ENCODE measurements around the gene ADAMTS5.

Gene ADAMTS5

DNA sequence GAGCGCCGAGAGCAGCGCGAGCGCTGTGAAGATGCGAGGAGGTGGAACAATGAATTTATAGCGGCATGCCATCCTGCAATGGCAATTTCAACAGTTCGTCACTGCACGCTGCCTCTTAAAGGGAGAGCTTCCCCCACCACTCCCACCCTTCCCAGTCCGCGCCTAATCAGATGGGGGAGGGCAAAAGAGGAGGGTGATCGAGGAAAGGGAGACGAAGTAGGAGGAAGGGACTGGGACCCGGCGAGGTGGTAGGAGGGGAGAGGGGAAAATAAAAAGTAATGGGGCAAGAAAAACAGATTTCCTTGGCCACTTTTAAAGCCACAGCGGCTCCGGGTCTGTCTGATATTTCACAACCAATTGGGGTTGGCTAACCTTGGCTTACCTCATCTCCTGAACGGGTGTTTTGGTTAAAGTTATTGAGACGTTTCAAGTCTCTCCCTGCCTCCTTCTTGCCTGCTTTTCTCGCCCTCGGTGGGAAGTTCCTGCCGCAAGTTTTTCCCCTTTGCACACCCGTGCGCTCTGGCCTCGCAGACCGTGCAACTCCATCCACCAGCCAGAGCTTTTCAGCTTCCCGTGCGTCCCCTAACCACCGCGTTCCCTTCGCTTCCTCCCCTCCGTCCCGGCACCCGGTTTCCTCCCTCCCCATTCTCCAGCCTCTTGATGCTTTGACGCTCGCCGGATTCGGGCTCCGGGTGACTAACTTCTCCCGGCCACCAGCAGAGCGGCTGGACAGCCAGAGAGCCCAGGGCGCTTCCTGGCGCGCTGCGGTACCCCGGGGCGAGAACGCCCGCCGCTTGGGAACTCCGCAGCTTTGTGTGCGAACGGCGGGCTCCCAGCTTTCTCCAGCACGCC is at the start of gene ADAMTS5:
ADAMTS5 (minus strand) TSS at position 27 of the 852 bp plus-strand sequence. CDS start 697 bp downstream, outside the sequence.
- no peak for DNase-seq

DNA sequence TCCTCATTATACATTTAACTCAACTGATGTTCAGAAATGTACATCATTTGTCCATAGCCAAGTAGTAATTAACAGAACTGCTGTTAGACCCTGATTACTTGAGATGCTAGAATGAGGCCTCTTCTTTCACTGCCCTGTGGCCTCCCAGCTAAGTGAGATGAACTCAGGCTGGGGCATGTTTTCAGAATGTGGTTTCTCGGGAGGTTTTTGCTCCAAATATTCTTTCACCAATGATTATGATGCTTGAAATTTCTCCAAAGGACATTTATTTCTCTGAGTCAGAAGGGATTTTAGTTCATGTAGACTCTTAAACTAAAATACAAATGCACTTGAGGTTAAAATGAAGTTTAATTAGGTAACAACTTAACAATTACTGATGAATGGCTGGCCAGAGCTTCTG is 34.6 kb upstream of the ADAMTS5 start:
- DNase-seq = no peak

DNA sequence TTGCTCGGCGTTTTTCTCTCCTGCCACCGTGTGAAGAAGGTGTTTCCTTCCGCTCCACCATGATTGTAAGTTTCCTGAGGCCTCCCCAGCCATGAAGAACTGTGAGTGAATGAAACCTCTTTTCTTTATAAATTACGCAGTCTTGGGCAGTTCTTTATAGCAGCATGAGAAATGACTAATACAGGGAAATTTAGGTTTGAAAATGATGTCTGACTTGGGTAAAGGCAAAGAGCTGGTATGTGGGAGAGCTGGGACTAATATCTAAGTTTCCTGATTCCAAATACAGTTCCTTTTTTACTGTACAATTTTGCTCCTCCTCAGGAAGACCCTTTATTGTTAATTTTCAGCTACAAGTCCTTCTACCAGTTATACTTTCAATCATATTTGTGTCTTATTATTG is 16.7 kb upstream of the ADAMTS5 start:
- DNase-seq = no peak

DNA sequence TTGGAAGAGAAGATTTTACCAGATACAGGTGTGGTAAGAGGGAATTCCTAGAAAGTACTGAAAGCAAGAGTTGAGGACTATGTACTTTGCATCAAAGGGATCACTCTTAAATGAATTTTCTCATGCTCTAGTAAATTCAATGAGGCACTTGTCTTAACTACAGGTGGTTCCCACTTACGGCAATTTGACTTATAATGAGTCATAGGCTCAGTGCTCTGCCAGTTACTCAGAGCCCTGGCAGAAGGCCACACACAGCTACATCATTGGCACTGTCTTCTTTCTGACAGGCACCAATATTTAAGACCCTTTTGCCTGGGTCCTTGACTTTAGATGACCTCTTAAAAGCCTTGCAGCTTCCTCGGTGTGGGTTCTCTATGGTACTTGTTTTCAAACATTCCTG is 15.9 kb upstream of the ADAMTS5 start:
- no peak for DNase-seq

DNA sequence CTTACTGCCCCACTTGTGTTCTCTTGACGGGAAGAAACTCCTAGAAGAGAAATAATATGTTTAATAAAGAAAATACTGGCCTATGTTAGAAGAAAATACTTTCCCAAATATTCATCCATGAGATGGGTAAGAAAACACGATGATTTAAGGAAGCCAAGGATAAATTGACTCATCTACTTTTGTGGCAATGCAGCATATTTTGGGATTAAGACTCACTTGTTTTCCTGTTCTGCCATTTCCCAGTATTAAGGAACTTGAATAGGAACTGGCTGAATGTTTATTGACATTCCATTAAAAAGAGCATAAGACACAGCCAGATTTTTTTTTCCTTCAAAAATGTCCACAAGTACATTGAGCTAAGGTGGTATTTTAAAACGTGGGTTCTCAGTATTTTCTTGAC is 10.9 kb upstream of the ADAMTS5 start:
- no peak for DNase-seq

DNA sequence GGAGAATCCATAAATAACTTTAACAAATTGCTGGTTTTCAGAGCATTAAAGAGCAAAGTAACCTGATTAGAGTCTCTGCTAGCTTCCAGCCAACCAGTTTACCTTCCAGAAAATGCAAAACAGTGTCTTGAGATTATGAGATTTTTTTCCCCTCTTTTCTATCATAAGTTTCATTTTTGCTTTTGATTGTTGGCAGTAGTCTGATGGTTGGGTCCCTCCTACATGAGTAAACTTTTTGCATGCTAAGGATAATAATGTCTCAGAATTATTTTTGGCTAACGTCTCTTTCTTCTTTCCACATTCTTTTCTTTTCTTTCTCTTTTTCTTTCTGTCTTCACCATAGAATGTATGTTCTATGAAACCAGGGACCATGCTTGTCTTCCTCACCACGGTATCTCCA is 6.3 kb upstream of the ADAMTS5 start:
- no peak for DNase-seq

DNA sequence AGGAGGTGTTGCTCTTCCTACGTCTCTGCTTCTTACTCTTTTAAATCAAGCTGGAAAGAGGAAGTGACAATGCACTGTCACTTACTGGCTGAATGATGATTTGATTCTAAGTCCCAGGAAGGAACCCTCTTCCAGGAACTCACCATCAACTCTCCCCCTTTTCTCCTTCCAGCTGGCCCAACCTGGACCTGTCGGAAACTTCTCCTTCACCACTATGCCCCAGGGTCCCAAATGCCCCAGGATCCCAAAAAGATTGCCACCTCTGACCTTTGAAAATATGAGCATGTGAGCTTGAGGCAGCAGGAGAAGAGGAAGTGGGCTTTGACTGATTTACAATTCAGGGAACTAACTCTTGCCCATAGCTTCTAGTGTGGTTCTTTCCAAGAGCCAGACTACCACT is 5.3 kb upstream of the ADAMTS5 start:
- DNase-seq = no peak

DNA sequence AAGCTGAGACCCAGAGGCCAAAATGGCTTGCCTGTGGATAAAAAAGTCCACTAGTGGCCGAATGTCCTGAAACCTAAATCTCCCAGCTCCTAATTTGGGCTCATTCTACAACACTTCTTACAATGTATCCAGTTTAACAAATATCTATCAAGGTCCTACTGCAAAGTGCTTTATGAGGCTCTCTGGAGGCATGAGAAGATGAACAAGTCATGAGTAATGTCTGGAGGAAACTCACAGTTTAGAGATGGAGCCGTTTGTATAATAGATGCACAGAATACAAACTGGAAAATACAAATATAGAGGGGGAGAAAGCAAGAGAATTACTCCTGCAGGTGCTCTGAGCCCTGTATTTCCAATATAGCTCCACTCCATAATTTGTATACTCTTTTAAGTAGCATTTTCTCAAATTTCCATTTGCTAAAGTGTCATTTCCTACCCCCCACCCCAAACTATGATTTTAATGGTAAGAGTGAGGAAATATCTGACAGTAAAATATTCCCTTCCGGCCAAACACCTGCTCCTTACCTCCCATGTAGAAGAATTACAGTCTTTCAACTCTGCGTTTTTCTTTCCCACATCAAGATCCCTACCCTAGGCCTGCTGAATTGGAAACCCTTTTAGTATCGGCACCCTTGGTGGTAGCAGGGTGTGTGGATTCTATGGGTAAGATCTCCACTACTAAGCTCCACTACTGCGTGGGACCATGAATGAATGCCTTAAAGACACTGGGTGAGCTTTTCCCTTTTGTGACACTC is 3.3 kb upstream of the ADAMTS5 start:
- no peak for DNase-seq

DNA sequence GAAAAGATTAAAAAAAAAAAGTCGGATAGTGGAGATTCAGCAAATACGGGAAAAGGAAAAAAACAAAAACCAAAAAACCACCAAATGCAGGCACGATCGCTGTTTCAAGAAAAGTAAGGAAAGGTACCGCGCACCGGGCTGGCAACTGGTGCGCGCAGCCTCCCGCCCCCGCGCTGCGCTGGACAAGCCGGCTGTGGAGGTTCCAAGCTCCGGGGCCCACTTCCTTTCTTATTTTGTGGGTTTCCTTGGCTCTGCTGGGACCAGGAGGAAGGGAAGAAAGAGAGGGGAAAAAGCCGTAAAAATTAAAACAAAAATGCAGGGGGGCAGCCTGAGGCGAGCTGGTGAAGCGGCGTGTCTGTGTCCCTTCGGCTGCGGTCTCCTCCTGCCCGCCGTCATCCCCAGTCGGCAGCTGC is 233 bp downstream of the ADAMTS5 start:
- DNase-seq = no peak

DNA sequence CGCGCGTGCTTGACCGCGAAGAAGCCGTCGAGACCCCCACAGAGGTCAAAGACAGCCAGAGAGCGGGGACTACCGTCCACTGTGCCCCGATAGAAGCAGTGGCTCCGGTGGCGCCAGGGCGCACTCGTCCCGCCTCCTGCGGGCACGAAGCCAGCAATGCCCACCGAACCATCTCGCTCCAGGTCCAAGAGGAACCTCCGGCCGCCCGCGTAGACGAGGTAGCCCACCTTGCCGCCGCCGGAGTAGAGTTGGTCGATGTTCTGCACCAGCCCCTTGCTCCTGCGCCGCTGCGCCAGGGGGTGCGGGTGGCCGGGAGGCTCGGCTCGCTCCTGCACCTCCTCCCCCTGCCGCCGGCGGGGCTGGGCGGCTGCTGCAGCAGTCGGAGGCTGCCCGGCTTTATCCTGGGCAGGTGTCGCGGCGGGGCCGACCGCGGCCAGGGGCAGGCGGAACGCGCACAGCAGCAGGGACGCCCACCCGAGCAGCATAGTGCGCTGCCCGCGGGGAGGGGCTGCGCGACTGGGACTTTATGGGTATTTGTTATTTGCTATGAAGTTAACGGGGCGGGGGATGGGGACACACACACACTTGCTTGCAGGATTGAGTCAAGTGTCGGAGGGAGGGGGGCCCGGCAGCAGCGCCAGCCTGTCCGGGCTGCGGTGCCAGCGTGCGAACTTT is 844 bp downstream of the ADAMTS5 start:
- no peak for DNase-seq

DNA sequence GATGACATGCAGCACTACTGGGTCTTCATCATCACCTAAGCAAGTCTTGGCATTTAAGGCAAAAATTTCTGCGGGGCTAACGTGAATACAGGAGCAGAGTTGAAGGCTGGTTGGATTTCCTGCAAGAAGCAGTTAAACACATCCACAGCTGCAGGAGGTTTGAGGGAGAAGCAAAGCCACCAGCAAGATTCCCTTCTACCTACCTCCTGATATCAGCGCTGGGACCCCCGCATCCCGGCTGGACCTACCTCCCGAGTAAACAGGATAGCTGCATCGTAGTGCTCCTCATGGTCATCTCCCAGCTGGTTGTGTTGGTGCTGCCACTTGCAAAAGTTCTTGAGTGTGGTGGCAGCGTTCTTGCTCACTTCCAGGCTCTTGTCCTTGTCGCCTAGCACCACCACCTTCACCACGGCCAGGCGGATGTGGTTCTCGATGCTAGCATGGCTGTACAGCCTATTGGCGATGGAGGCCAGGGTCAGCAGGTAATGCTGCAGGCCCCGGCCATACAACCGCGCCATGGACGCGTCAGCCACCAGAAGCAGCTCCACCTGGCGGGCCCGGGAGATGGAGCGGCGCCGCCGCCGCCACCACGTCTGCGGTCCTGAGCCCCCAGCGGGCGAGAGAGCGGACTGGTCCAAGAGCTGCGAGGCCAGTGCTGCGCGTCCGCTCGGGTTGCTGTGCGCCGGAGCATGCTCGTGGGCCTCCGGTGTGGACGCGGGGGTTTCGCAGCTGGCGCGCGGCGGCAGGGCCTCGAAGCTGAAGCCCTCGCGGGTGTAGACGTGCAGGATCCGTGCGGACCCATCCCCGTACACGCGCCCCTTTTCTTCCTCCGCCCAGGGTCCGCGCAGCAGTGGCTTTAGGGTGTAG is 1.6 kb downstream of the ADAMTS5 start:
- DNase-seq = no peak

DNA sequence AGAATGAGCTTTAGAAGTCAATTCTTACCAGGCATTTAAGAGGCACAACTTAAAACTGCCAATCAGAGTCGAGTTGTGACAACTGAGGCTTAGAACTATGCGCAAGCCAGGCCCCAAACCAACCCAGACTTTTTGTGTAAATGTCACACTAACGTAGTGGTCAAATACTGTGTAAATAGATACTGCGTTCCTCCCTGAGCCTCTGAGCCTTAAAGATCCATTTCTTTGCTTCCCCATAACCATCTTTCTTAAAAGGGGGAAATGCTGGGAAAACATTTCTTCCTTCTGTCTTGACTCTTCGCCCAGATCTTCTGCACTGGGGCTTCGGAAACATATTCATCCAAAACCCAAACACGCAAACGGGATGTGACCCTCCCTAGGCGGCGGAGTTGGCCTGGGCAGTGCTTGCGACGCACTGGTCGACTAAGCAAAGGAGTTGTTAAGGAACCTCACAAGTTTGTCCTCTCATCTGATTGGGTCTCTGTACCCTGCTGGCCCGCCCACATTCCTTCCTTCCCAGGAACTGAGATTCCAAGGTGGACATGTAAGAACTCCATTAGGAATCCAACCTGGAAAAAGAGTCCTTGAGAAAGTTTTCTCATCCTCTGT is 2.6 kb downstream of the ADAMTS5 start:
- no peak for DNase-seq

DNA sequence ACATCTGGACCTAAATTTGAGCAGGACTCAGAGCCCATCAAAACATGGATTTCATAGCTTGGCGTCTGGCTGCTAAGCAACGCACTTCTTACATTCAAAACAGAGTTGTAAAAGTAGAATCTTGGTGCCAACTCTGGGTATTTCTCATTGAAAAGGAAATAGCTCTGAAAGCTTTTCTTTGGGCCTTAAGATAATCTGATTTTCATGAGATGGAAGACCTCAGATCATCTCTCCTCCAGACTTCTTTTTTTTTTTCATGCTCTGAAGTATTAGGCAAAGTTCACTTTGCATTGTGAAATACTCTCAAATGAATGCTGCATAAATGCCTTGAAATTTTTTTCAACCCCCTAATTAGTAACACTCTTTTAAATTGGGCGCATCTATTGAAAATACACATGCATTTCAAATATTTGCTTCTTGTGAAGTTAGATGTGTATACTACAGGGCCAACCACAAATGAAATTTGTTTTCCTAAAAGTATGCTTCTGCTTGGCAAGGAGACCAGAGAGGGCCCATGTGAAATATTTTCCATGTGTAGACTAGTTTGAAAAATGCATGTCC is 4.2 kb downstream of the ADAMTS5 start:
- no peak for DNase-seq

DNA sequence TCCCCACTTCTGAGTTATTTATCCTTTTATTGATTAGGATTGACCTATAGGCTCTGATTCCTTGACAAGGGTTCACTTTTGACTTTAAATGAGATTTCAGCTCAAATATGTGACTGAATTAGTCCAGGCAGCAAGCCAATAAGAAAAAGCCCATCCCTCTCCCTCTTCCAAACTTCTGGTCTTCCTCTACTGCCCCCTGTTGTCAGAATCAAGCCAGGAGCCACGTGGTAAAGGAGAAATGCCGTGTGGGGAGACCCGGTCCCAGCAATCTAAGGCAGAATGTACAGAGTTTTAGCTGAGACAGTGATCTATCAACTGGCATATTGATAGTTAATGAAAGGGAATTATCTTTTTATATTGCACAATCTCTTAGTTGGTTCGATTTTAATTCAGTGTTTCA is 5.2 kb downstream of the ADAMTS5 start:
- no peak for DNase-seq

DNA sequence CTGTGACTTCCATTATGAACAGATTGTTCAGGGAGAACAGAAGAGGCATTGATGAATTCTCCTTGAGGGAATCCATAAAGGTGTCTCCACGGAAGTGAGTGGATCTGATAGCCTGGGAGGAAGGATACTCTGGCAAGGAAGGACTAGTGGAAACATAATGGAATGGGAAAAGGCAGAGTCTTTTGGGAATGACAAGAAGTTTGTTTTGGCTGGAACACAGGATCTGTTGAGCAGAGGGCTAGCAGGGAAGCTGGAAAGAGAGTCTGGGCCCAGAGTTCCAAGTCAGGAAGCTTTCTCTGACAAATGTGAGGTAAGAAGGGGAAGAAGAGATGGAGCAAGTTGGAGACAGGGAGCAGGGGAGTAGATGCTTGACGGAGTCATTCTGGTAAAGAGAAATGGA is 8.1 kb downstream of the ADAMTS5 start:
- DNase-seq = no peak

DNA sequence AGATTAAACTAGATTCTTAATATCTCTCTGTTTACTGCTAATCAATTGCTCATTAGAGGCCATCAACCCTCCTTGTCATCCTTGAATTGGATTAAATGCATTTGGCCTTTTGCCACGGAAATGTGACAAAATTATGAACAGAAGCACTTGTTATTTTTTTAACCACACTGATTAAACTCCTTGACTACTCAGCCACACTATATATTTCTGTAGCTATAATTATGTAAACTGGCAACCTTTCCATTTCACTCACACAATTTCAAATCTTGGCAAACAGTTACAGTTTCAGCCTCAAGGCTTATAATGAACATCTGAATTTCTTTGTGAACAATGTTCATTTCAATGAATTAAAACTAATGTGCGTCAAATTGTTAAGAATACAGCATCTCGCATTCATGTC is 10.1 kb downstream of the ADAMTS5 start:
- DNase-seq = no peak

DNA sequence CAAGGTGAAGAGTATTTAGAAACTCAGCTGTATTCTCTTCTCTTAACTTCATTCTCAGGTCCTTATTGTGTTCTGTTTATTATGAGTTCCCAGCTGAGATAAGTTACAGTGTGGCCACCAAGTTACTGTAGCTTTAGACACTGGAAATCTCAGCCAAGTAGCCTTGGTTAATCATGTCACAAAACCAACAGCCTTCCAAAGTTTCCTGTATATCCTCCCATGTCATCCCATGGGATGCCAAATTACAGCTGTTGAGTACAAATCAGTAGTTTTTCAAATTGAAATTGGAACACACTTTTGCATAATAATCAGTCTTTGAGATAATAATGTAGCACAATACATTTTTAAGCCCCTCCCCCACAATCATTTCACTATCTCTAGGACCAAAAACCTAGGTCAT is 10.7 kb downstream of the ADAMTS5 start:
- DNase-seq = no peak

DNA sequence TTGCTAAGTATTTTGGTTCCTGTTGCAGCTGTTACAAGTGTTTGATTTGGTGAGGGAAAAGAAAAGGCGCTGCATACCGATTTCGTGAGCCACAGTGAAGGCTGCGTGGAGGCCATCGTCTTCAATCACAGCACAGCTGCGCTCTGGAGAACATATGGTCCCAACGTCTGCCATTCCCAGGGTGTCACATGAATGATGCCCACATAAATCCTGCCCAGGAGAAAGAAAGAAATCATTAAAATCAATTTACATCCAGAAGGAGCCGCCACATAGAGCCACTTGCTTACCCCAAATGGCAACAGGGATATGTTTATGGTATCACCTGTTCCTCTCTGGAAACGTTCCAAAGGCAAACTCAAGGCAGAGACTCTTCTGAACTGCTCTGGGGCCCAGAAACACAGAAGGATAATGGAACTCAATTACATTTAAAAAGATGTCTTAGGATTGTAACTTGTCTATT is 12.2 kb downstream of the ADAMTS5 start:
- no peak for DNase-seq

DNA sequence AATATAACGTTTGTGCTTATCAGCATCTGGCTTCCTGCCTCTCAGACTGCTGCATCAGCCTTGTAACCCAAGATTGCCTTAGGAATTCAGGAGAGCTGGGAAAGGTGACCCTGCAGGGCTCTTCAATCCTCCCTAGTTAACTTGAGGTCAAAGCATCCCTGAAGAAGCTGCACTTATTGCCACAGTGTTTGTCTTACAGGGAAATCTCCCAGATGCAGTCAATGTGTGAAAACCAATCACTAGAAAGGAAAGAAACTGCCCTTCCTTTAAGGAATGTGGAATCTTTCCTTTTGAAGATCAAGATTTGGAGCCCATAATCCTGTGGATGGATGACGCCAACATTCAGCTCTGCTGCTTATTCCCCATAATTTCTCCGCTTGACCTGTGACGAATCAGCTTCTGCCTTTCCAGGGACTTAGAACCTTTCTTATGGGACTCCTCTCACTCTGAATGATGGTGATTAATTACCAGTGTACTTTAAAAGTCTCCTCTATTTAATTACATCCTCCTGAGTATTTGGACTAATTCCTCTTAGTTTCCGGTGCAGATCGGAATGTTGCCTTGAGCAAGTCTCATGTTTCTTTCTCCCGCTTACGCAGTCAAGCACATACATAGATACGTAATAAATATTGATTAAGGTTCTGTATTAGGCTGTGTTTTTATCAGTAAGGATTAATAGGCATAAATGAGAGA is 14.4 kb downstream of the ADAMTS5 start:
- DNase-seq = no peak

DNA sequence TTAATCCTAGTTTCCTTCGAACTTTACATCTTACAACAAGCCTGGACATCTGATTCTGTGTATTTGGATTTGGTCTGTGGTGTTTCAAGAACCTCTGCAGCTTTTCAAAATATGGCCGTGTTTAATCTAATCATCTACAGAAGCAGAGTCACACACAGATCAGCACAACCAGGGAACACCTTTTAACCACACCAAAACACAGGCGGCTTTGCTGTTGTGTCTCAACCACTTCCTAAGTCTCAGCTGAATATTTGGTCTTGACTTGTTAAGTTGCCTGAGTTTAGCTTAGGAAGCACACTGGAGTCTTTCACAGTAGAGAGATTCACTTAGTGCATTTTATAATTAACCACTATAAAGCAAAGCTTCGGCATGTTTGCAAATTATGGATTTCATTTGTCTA is 17.1 kb downstream of the ADAMTS5 start:
- no peak for DNase-seq

DNA sequence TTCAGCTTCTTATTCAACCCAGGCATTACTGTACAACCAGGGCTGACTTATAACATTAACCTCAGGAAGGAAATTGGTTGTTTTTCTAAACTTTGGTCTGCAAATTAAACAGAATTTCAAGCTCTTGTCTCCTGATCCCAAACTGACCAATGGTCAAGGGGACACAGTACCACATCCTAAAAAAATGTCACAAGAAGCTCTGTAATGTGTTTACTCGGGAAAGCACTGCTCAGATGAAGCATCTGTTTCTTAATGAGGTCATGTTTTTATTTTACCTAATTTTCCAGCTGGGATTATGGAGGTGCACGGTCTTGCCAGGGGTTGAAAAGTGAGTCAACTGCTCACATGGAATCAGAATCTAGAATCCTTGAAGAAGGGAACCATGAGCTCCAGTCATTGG is 18.7 kb downstream of the ADAMTS5 start:
- DNase-seq = no peak
